HG02642 (cell line): ENCODE measurements around the gene AP1S1.
"Not testable (repeated sequence)": the region's sequence is repeated elsewhere in the genome, so short reads cannot be mapped to it uniquely, and the experiment has no call there.

Experiments used
- ATAC-seq: cut with Tn5 transposase; IDR thresholded peaks from one replicate; pipeline ENCODE4 v1.9.1; 2021; ENCODE audit warnings: mild to moderate bottlenecking; ENCODE audit not compliant: unreplicated experiment, poor library complexity

AP1S1 gene

GRCh38 chr7:101197991-101198390 lies 43.7 kb downstream of the AP1S1 start:
- ATAC-seq, result no peak

- no peak for ATAC-seq
Observed at GRCh38 chr7:101198476-101198875, 44.2 kb downstream of the AP1S1 start.

GRCh38 chr7:101199522-101199921 lies 45.2 kb downstream of the AP1S1 start:
- ATAC-seq, result not testable (repeated sequence)

- ATAC-seq, result no peak
Observed at GRCh38 chr7:101200504-101200861, 46.2 kb downstream of the AP1S1 start.

- no peak for ATAC-seq
Observed at GRCh38 chr7:101200862-101201599, 46.8 kb downstream of the AP1S1 start, which contains the start of gene MOGAT3. Gene MOGAT3, minus strand, starts transcription at chr7:101201036. Its CDS starts 182 bp downstream, at chr7:101200854.

- no peak for ATAC-seq
Observed at GRCh38 chr7:101201695-101202602, 47.7 kb downstream of the AP1S1 start.

- ATAC-seq, result no peak
Observed at GRCh38 chr7:101202603-101202918, 48.3 kb downstream of the AP1S1 start.

GRCh38 chr7:101203740-101204738 lies 49.8 kb downstream of the AP1S1 start:
- ATAC-seq, result not testable (repeated sequence)

GRCh38 chr7:101205901-101206664 lies 51.8 kb downstream of the AP1S1 start:
- ATAC-seq, result no peak

GRCh38 chr7:101206665-101207042 lies 52.4 kb downstream of the AP1S1 start:
- no peak for ATAC-seq

- no peak for ATAC-seq
Observed at GRCh38 chr7:101207459-101207858, 53.2 kb downstream of the AP1S1 start.

- ATAC-seq, result no peak
Observed at GRCh38 chr7:101208794-101209193, 54.5 kb downstream of the AP1S1 start.

GRCh38 chr7:101210143-101210542 lies 55.9 kb downstream of the AP1S1 start:
- no peak for ATAC-seq
